Endodermal cell (in vitro differentiated cells): Measurements from ENCODE around the gene DPPA2. TPM values are rescaled to one million over a fixed set of nuclear protein-coding genes. Genes with fewer than 3 reads are reported as not detected.

Experiments used
- DNase-seq: peaks from one replicate; pipeline ENCODE4 v3.0.0-alpha.2; 2017
- H3K27ac ChIP-seq: 2 replicates; pipeline ENCODE4 v1.5.1; 2013; ENCODE audit warnings: mild to moderate bottlenecking, low read depth, low read length, moderate library complexity
- H3K27me3 ChIP-seq: 2 replicates; pipeline ENCODE4 v1.6.1; 2013; ENCODE audit warnings: mild to moderate bottlenecking, low read length, moderate library complexity; ENCODE audit not compliant: insufficient read depth, control insufficient read depth, poor library complexity, severe bottlenecking
- H3K36me3 ChIP-seq: 2 replicates; pipeline ENCODE4 v1.7.0; 2013; ENCODE audit warnings: mild to moderate bottlenecking, low read length, moderate library complexity; ENCODE audit not compliant: control insufficient read depth, insufficient read depth
- H3K4me1 ChIP-seq: one replicate; pipeline ENCODE4 v1.7.0; 2013; ENCODE audit warnings: low read length; ENCODE audit not compliant: control insufficient read depth, insufficient read depth
- H3K4me3 ChIP-seq: 2 replicates; pipeline ENCODE4 v1.5.1; 2013; ENCODE audit warnings: mild to moderate bottlenecking, low read length, moderate library complexity
- H3K9ac ChIP-seq: 2 replicates; pipeline ENCODE4 v1.6.1; 2013; ENCODE audit warnings: mild to moderate bottlenecking, low read length, moderate library complexity; ENCODE audit not compliant: poor library complexity, severe bottlenecking; ENCODE audit errors: extremely low read depth
- H3K9me3 ChIP-seq: 2 replicates; pipeline ENCODE4 v1.6.1; 2013; ENCODE audit warnings: mild to moderate bottlenecking, low read length, moderate library complexity; ENCODE audit not compliant: control insufficient read depth
- H3K27ac Mint-ChIP-seq: 2 replicates; pipeline ENCODE4 v1.8.0; 2020; ENCODE audit warnings: mixed read lengths
- H3K27me3 Mint-ChIP-seq: 2 replicates; pipeline ENCODE4 v1.8.0; 2021; ENCODE audit warnings: mild to moderate bottlenecking, mixed read lengths; ENCODE audit not compliant: insufficient read depth
- H3K36me3 Mint-ChIP-seq: 2 replicates; pipeline ENCODE4 v1.8.0; 2020; ENCODE audit warnings: low read depth, mixed read lengths
- H3K4me1 Mint-ChIP-seq: 2 replicates; pipeline ENCODE4 v1.8.0; 2020; ENCODE audit warnings: mixed read lengths
- H3K4me3 Mint-ChIP-seq: 2 replicates; pipeline ENCODE4 v1.8.0; 2020; ENCODE audit warnings: mild to moderate bottlenecking, moderate library complexity, mixed read lengths
- H3K9me3 Mint-ChIP-seq: 2 replicates; pipeline ENCODE4 v1.8.0; 2020; ENCODE audit warnings: mild to moderate bottlenecking, mixed read lengths
- CTCF ChIP-seq: fragments of 200-600 bp; sonication (generic); conservative IDR thresholded peaks from 2 replicates; pipeline ENCODE4 v1.5.0; 2021; ENCODE audit warnings: antibody characterized with exemption, mild to moderate bottlenecking
- WGBS, 2 experiments: methylation state at CpG; one replicate each; pipeline versions ENCODE4 v1.1.5 to v1.1.7; 2013; ENCODE audit warnings: missing lambda C conversion rate in 2 of 2, mixed read lengths in 1 of 2; ENCODE audit not compliant: insufficient coverage in 1 of 2, insufficient read length in 1 of 2; 5-methylcytosine and 5-hydroxymethylcytosine counted together
- long read RNA-seq, 4 experiments: library from polyadenylated mRNA in 2 of 4; library from RNA in 1 of 4; library from capped mRNA in 1 of 4; stranded (forward) in 3 of 4; unstranded in 1 of 4; transcript quantifications; one replicate each; pipeline ENCODE4 v2.0.0, GENCODE V29; 2020 to 2021; ENCODE audit warnings: inconsistent platforms in 1 of 4
- polyA plus RNA-seq, 2 experiments: library from polyadenylated mRNA; stranded (reverse); fragments of 50-300 nt; gene quantifications; one replicate each; pipeline ENCODE4 v1.2.3, GENCODE V29; 2013
- total RNA-seq, 2 donors: library from RNA; stranded (reverse); fragmentation: NEBNext Ultra II Directional in 1 of 2; extraction: Animal tissue kit (Norgen Biotek cat#: 25700) in 1 of 2; gene quantifications; 2 replicates in 1 of 2; 3 replicates in 1 of 2; pipeline ENCODE4 v1.2.1, GENCODE V29; 2021

The DPPA2 gene
- 1 to 10 TPM; 1.7 to 3.1 TPM for total RNA-seq
- polyA plus RNA-seq (2013, experiment 1 of 2): 1.3 TPM
- 1.4 TPM for polyA plus RNA-seq (2013, experiment 2 of 2)
- long read RNA-seq, experiment 1, partial matches to known transcripts: 0 of 1 reads
- long read RNA-seq, experiment 1, other reads (novel, unspliced or antisense): 1 of 1 reads
- long read RNA-seq, experiment 2, partial matches to known transcripts: 0 of 1 reads
- long read RNA-seq, experiment 2, other reads (novel, unspliced or antisense): 1 of 1 reads
- long read RNA-seq, experiment 3, partial matches to known transcripts: 0 of 4 reads
- long read RNA-seq, experiment 3, other reads (novel, unspliced or antisense): 3 of 4 reads
- long read RNA-seq, experiment 4, partial matches to known transcripts: 0 of 1 reads
- long read RNA-seq, experiment 4, other reads (novel, unspliced or antisense): 0 of 1 reads

- Histone ChIP-seq H3K9ac (no peak within 1 kb of the TSS), H3K27ac (no peak within 1 kb of the TSS), H3K4me3 (no peak within 1 kb of the TSS), H3K27me3 (no peaks in the 10 kb centered on the region), H3K36me3 (no peaks in the 10 kb centered on the region), H3K9me3 (no peaks in the 10 kb centered on the region), H3K4me1 (no peaks in the 10 kb centered on the region)
- peak within 1 kb of the TSS; percentile 44 for H3K4me3 Mint-ChIP-seq
- H3K27ac Mint-ChIP-seq: peak within 1 kb of the TSS; percentile 87
- WGBS, 2 experiments: 88 to 90% methylated on average over 11 to 20 of the region's 21 CpGs
- H3K9me3 Mint-ChIP-seq: no peaks in the 10 kb centered on the region
- H3K27me3 Mint-ChIP-seq: no peaks in the 10 kb centered on the region
- peaks cover 17% of the 10 kb centered on the region for H3K4me1 Mint-ChIP-seq
- TF ChIP-seq CTCF: no peak
- peak; percentile 94 for DNase-seq
- peaks cover 4% of the 10 kb centered on the region for H3K36me3 Mint-ChIP-seq
These were observed at the start of gene DPPA2 for GRCh38 chr3:109316162-109316730. Gene DPPA2 (minus strand): TSS chr3:109316517. CDS start chr3:109314542, 1,975 bp downstream.

- DNase-seq: no peak
- H3K4me1 ChIP-seq: no peaks in the 10 kb centered on the region
- 93 to 100% methylated on average over 1 to 6 of the region's 6 CpGs for WGBS, 2 experiments
- H3K4me3 ChIP-seq: no peak overlapping the region
- no peaks in the 10 kb centered on the region for H3K9me3 Mint-ChIP-seq
- H3K27ac ChIP-seq: no peak overlapping the region
- no peaks in the 10 kb centered on the region for H3K36me3 ChIP-seq
- no peaks in the 10 kb centered on the region for H3K27me3 ChIP-seq
- no peaks in the 10 kb centered on the region for H3K9me3 ChIP-seq
- H3K27me3 Mint-ChIP-seq: no peaks in the 10 kb centered on the region
- no peak overlapping the region for H3K27ac Mint-ChIP-seq
- no peaks in the 10 kb centered on the region for H3K36me3 Mint-ChIP-seq
- H3K4me1 Mint-ChIP-seq: no peaks in the 10 kb centered on the region
- H3K4me3 Mint-ChIP-seq: no peak overlapping the region
- no peak for TF ChIP-seq CTCF
- H3K9ac ChIP-seq: no peak overlapping the region
These were observed 47.8 kb upstream of the DPPA2 start for GRCh38 chr3:109364088-109364487.

- H3K4me1 ChIP-seq: no peaks in the 10 kb centered on the region
- no peak for TF ChIP-seq CTCF
- no peaks in the 10 kb centered on the region for H3K36me3 ChIP-seq
- H3K9me3 ChIP-seq: no peaks in the 10 kb centered on the region
- no peak for DNase-seq
- Mint-ChIP-seq H3K27me3 (no peaks in the 10 kb centered on the region), H3K9me3 (no peaks in the 10 kb centered on the region), H3K27ac (no peak overlapping the region), H3K36me3 (no peaks in the 10 kb centered on the region), H3K4me3 (no peak overlapping the region), H3K4me1 (no peaks in the 10 kb centered on the region)
- H3K4me3 ChIP-seq: no peak overlapping the region
- no peak overlapping the region for H3K9ac ChIP-seq
- H3K27ac ChIP-seq: no peak overlapping the region
- no peaks in the 10 kb centered on the region for H3K27me3 ChIP-seq
These were observed 47.3 kb upstream of the DPPA2 start for GRCh38 chr3:109363634-109364033.
